Jurkat, Clone E6-1 (cell line): ENCODE measurements around the gene DCLK2.

Experiments used
- DNase-seq: peaks from one replicate; pipeline ENCODE4 v3.0.0-alpha.2; 2011; ENCODE audit warnings: low read depth, low spot score
- H3K4me3 ChIP-seq: 2 replicates; pipeline ENCODE4 v1.5.1; 2011; ENCODE audit warnings: mild to moderate bottlenecking, low read length, control low read depth, moderate library complexity

Gene DCLK2

GRCh38 chr4:150280081-150280895, 202.0 kb downstream of the DCLK2 start:
- H3K4me3 ChIP-seq, result no peak overlapping the region
- DNase-seq, result no peak

GRCh38 chr4:150280975-150281374, 202.7 kb downstream of the DCLK2 start:
- no peak overlapping the region for H3K4me3 ChIP-seq
- no peak for DNase-seq

DNA sequence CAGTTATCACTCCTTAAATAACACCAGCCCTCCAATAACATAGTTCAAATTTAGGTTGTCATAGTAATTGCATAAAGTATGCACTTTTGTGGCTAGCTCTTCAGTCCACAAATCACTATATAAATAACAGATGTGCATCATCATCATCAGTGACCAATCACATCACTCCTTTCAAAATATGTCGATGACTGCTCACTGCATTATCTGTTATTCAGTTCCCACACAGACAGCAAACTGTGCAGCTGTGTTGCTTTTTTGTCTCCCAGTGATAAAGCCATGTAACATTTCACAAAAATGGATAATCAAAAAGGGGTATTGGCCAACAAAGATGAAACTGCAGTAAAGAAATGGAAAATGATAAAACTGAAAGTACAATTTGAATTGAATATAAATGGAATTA, 205.4 kb downstream of the DCLK2 start:
- DNase-seq, result no peak
- H3K4me3 ChIP-seq, result no peak overlapping the region

GRCh38 chr4:150286656-150287055, 208.4 kb downstream of the DCLK2 start:
- no peak overlapping the region for H3K4me3 ChIP-seq
- DNase-seq, result no peak

- DNase-seq, result no peak
- no peak overlapping the region for H3K4me3 ChIP-seq
Measured at GRCh38 chr4:150289198-150289597, 211.0 kb downstream of the DCLK2 start.

DNA sequence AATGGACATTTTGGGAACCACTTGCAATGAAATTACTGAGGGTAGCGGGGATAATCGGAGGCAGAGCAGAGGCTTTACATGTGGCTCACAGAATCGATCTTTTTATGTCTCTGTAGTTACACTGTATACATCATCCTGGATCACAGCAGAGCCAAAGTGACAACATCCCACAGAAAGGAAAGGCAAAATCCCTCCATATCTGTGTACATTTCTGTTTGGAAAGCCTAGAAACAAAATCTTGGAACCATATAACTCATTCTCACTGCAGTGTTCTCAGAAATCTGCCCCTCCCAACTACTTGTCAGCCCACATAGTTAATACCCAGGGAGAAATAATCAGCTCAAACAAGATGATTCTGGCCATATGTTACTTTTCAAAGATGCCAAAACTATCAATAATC, 211.6 kb downstream of the DCLK2 start:
- DNase-seq, result no peak
- H3K4me3 ChIP-seq, result no peak overlapping the region

- DNase-seq, result peak; percentile 56
- no peak overlapping the region for H3K4me3 ChIP-seq
Measured at GRCh38 chr4:150297861-150298474, 219.7 kb downstream of the DCLK2 start.

DNA sequence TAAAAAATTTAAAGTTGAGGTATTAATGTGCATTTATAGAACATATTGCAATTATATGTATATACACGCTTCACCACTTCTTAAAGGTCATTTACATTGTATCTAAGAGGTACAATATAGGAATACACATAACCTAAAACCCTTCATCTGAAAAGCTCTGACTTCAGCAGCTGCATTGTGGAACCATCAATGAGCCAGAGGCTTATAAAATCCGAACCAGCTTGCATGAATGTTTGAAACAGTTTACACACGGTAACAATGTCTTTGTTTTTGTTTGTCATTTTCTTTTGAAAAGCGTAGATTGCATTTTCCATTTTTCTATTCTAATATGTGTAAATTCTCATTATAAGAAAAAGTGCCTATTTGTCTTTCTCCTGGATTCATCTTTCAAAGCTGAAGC, 221.6 kb downstream of the DCLK2 start:
- H3K4me3 ChIP-seq, result no peak overlapping the region
- DNase-seq, result no peak

GRCh38 chr4:150302553-150302952, 224.3 kb downstream of the DCLK2 start:
- no peak for DNase-seq
- no peak overlapping the region for H3K4me3 ChIP-seq

GRCh38 chr4:150305995-150306394, 227.8 kb downstream of the DCLK2 start:
- DNase-seq, result no peak
- no peak overlapping the region for H3K4me3 ChIP-seq

GRCh38 chr4:150306719-150307118, 228.5 kb downstream of the DCLK2 start:
- no peak overlapping the region for H3K4me3 ChIP-seq
- DNase-seq, result no peak
